A204.1 (cell line): Measurements from ENCODE around the gene OLIG1.

ENCODE experiments used
- FAIRE-seq: peaks from 2 replicates; lab custom pipeline; 2012; peaks lifted over from hg19 to GRCh38; lab: Jason Lieb, UNC

The OLIG1 gene

GRCh38 chr21:33069994-33070743 is at the start of gene OLIG1:
Gene OLIG1 (plus strand): TSS chr21:33070141. CDS start chr21:33070247, 106 bp downstream.
- FAIRE-seq: no peak

- no peak for FAIRE-seq
These were observed 49.3 kb upstream of the OLIG1 start for GRCh38 chr21:33020558-33021100.

GRCh38 chr21:33021150-33021549 is 48.8 kb upstream of the OLIG1 start:
- FAIRE-seq: no peak

- FAIRE-seq: no peak
These were observed 48.3 kb upstream of the OLIG1 start for GRCh38 chr21:33021667-33022066.

DNA sequence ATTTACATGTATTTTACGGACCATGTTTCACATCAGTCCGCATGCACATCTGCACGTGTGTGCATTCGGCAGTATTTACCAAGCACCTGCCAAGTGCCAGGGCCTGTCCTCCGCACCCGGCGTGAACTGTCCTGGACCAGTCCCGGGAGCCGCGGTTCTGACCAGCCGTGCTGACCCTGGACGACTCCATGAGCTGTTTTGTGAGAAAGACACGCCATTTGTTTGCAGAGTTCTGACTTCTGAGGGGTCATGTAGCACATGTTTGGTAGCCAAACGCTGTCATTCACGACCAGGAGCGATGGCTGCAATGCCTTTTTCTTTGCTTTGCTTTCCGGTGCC is 47.5 kb upstream of the OLIG1 start:
- no peak for FAIRE-seq

- FAIRE-seq: no peak
These were observed 46.9 kb upstream of the OLIG1 start for GRCh38 chr21:33022828-33023573.

- no peak for FAIRE-seq
These were observed 46.3 kb upstream of the OLIG1 start for GRCh38 chr21:33023574-33024200.

GRCh38 chr21:33024201-33025103 is 45.5 kb upstream of the OLIG1 start:
- no peak for FAIRE-seq

- no peak for FAIRE-seq
These were observed 44.8 kb upstream of the OLIG1 start for GRCh38 chr21:33025106-33025488.

DNA sequence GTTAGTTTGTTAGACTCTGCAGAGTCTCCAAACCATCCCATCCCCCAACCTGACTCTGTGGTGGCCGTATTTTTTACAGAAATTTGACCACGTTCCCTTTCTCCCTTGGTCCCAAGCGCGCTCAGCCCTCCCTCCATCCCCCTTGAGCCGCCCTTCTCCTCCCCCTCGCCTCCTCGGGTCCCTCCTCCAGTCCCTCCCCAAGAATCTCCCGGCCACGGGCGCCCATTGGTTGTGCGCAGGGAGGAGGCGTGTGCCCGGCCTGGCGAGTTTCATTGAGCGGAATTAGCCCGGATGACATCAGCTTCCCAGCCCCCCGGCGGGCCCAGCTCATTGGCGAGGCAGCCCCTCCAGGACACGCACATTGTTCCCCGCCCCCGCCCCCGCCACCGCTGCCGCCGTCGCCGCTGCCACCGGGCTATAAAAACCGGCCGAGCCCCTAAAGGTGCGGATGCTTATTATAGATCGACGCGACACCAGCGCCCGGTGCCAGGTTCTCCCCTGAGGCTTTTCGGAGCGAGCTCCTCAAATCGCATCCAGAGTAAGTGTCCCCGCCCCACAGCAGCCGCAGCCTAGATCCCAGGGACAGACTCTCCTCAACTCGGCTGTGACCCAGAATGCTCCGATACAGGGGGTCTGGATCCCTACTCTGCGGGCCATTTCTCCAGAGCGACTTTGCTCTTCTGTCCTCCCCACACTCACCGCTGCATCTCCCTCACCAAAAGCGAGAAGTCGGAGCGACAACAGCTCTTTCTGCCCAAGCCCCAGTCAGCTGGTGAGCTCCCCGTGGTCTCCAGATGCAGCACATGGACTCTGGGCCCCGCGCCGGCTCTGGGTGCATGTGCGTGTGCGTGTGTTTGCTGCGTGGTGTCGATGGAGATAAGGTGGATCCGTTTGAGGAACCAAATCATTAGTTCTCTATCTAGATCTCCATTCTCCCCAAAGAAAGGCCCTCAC is 44.2 kb upstream of the OLIG1 start, which contains the start of gene OLIG2:
Gene OLIG2 (plus strand): TSS at position 447 of the 954 bp plus-strand sequence. CDS start 928 bp downstream, outside the sequence.
- FAIRE-seq: no peak

GRCh38 chr21:33026443-33026858 is 43.5 kb upstream of the OLIG1 start:
- no peak for FAIRE-seq

DNA sequence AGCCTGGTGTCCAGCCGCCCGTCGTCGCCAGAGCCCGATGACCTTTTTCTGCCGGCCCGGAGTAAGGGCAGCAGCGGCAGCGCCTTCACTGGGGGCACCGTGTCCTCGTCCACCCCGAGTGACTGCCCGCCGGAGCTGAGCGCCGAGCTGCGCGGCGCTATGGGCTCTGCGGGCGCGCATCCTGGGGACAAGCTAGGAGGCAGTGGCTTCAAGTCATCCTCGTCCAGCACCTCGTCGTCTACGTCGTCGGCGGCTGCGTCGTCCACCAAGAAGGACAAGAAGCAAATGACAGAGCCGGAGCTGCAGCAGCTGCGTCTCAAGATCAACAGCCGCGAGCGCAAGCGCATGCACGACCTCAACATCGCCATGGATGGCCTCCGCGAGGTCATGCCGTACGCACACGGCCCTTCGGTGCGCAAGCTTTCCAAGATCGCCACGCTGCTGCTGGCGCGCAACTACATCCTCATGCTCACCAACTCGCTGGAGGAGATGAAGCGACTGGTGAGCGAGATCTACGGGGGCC is 43.0 kb upstream of the OLIG1 start:
- no peak for FAIRE-seq

DNA sequence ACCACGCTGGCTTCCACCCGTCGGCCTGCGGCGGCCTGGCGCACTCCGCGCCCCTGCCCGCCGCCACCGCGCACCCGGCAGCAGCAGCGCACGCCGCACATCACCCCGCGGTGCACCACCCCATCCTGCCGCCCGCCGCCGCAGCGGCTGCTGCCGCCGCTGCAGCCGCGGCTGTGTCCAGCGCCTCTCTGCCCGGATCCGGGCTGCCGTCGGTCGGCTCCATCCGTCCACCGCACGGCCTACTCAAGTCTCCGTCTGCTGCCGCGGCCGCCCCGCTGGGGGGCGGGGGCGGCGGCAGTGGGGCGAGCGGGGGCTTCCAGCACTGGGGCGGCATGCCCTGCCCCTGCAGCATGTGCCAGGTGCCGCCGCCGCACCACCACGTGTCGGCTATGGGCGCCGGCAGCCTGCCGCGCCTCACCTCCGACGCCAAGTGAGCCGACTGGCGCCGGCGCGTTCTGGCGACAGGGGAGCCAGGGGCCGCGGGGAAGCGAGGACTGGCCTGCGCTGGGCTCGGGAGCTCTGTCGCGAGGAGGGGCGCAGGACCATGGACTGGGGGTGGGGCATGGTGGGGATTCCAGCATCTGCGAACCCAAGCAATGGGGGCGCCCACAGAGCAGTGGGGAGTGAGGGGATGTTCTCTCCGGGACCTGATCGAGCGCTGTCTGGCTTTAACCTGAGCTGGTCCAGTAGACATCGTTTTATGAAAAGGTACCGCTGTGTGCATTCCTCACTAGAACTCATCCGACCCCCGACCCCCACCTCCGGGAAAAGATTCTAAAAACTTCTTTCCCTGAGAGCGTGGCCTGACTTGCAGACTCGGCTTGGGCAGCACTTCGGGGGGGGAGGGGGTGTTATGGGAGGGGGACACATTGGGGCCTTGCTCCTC is 42.3 kb upstream of the OLIG1 start:
- no peak for FAIRE-seq

- FAIRE-seq: no peak
These were observed 41.7 kb upstream of the OLIG1 start for GRCh38 chr21:33028287-33028670.

GRCh38 chr21:33028773-33029384 is 41.1 kb upstream of the OLIG1 start:
- no peak for FAIRE-seq

- no peak for FAIRE-seq
These were observed 40.5 kb upstream of the OLIG1 start for GRCh38 chr21:33029385-33029921.

DNA sequence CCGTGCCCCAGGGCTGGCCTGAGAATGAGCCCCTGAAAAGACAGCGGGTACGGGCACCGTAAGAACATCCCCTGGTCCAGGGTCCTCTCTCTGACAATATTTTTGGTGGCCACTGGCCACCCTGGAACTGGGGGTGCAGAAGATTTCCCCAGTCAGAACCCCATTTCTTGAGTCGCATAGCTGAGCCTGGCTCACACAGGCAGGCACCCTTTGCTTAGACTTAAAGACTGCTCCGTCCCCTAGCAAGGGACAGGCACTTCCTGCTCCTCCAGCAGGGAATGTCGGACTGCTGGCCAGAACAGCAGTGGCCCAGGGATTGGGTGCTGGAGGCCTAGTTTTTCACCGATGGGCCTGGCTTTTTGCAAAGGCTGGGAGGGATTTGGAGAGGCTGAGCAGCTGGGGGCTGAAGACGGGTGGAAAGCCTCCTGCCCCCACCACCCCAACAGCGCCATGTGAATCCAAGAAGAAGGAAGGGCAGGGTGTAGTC is 39.9 kb upstream of the OLIG1 start:
- no peak for FAIRE-seq

- FAIRE-seq: no peak
These were observed 39.3 kb upstream of the OLIG1 start for GRCh38 chr21:33030633-33031032.
